ENCODE data around the gene LAMB4.

DNA sequence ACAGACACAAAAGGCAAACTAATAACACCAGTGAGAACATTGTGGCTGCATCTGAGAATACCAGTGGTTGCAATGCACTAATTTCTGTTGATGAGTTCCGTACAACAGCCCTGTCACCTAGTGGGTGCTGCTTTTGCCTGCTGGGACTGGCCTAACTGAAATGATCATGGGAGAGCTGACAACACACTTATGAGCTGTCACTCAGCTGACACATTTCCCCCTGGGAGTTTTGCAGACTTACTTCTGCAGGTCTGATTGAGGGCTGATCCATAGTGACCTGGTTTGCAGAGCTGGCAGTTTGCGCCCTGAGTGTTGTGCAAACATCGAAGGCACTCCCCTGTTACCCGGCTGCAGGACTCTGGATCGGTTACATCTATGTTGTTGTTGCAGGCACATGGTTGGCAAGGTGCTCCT, 66.6 kb downstream of the LAMB4 start:
- TF ChIP-seq, protein P1, sequence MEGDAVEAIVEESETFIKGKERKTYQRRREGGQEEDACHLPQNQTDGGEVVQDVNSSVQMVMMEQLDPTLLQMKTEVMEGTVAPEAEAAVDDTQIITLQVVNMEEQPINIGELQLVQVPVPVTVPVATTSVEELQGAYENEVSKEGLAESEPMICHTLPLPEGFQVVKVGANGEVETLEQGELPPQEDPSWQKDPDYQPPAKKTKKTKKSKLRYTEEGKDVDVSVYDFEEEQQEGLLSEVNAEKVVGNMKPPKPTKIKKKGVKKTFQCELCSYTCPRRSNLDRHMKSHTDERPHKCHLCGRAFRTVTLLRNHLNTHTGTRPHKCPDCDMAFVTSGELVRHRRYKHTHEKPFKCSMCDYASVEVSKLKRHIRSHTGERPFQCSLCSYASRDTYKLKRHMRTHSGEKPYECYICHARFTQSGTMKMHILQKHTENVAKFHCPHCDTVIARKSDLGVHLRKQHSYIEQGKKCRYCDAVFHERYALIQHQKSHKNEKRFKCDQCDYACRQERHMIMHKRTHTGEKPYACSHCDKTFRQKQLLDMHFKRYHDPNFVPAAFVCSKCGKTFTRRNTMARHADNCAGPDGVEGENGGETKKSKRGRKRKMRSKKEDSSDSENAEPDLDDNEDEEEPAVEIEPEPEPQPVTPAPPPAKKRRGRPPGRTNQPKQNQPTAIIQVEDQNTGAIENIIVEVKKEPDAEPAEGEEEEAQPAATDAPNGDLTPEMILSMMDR (conservative IDR thresholded peaks at IDR 0.05), result no peak
- TF ChIP-seq ZFX (IDR thresholded peaks at IDR 0.05), result no peak

Measured in C4-2B (cell line).